GM18498 (cell line): ENCODE measurements around the gene RNF148.

Experiments used
- ATAC-seq: cut with Tn5 transposase; IDR thresholded peaks from one replicate; pipeline ENCODE4 v1.9.1; 2021; ENCODE audit warnings: mild to moderate bottlenecking, moderate library complexity; ENCODE audit not compliant: unreplicated experiment

Gene RNF148, protein sequence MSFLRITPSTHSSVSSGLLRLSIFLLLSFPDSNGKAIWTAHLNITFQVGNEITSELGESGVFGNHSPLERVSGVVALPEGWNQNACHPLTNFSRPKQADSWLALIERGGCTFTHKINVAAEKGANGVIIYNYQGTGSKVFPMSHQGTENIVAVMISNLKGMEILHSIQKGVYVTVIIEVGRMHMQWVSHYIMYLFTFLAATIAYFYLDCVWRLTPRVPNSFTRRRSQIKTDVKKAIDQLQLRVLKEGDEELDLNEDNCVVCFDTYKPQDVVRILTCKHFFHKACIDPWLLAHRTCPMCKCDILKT

DNA sequence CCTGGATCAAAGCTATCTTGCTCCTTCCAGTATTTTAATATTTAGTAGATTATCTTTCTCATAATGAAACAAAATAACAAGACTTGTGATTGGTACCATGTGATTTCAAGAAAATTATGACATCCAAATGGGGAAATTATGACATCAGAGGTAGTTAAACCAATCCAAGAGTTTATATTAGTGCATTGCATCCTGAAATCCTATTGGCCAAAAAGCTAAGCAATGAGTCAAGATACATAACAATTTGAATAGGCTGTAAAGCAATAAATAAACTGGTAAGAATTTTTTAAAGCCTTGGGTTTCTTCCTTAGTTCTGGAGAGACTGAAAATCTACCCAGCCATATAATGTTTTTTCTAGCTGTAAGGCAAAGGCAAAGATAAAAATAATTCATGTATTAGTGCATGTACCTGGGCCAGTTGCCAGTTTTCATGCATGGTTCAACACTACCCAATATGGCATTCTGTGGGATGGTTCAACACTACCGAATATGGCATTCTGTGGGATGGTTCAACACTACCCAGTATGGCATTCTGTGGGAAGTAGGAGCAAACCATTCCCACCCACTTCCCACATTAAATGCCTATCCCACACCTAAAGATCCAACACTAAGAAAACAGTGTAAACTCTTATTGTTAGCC is at the start of gene RNF148:
RNF148 (minus strand) TSS at position 51 of the 639 bp plus-strand sequence. CDS start 172 bp downstream, outside the sequence.
- no peak for ATAC-seq

DNA sequence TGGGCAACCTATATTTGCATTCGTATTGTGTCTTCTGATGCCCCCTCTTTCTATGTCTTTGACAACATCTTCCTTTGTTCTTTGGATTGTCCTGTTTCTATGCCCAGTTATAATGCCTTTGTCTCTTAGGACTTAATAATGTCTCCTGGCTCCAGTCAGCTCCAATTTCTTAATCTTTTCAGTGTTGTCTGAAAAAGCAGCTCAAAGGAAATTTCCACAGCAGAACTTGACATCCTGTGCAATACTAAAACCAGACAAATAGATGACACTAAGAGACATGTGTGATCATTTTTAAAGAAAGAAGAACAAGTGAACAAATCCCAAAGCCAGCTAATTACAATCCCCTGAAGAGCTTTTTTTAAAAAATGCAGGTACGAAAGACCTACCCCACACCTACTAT is 47.7 kb upstream of the RNF148 start:
- ATAC-seq = no peak

DNA sequence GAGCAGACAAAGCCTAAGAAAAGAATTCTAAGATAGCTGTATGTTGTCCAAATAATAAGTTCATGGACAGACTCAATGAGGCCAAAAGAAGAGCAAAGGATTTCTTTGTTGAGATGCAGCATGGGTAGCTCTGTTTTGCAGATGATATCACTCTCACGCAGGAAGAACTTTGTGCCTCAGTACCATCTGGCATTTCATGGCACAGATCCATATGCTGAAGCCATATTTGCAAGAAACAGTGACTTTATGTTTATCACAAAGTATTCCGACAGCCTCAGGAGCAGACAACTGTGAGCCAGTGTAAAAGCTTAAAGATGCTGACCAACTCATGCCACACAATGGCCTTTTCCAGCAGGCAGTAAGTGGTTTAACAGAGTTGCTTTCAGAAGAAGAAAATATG is 45.5 kb upstream of the RNF148 start:
- ATAC-seq = no peak

DNA sequence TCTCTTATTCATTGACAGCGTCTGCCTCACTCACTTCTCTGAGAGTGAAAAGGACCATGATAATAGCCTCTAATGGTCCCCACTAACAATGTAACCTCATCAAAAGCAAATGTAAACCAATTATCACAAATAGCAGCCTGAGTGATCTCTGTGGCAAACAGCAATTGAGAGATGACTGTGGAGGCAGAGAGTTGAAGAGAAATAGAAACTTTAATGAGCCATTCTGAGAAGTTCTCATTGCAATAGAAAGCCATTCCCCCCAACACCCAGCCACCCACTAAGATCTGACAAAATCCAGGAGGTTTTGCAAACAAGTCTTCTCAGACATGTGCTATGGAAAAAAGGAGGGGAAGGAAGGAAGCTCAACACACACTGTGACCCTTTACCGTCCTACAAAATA is 44.2 kb upstream of the RNF148 start:
- no peak for ATAC-seq

DNA sequence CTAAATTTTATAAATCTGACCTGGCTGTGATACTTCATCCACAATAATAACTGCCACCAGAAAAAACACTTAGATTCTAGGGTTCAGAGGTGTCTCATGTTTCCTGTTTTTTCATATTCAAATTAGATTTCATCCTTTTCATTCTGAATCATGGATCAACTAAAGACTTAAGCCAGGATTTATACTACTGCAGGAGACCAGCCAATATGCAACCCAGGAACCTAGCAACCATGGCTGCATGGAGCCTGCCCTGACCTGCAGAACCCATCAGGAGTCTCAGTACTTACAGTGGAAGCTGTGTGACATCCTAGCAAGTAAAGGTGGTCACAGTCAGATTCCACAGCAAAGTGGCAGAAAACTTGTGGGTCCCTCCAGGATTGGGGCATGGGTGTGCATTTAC is 40.5 kb upstream of the RNF148 start:
- ATAC-seq = no peak

DNA sequence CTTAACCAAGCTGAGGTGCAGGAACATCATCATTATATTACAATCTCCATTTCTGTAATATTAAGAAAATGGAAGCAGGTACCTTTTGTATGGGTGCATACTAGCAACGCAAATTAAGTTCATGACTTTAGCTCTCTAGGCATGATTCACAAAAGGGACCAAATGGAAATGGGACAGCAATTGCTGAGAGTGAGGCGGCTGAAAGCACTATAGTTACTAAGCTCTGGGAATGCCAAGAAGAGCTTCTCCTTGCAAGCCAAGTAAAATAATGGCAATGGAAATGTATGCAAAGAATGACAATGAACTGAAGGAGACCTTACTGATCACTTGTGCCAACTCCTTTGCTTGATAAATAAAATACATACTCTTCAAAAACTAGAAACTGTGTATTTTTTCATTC is 36.2 kb upstream of the RNF148 start:
- ATAC-seq = no peak

DNA sequence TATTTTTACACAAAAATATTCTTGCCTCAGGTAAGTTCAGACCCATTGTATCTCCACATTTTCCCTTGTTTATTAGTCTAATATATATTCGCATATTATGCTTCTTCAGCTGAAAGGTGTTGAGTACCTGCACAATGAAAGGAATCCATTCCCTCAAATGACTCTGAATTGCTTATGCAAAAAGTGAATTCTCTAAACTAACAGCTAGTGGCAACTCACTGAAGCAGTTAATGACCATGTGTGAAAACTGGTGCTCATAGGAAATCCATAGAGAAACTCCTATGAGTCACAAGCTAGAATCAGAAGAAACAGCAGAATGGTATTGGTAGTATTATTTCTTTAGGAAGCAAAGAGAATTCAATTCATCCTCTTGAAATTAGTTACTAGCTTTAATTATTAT is 33.5 kb upstream of the RNF148 start:
- no peak for ATAC-seq

DNA sequence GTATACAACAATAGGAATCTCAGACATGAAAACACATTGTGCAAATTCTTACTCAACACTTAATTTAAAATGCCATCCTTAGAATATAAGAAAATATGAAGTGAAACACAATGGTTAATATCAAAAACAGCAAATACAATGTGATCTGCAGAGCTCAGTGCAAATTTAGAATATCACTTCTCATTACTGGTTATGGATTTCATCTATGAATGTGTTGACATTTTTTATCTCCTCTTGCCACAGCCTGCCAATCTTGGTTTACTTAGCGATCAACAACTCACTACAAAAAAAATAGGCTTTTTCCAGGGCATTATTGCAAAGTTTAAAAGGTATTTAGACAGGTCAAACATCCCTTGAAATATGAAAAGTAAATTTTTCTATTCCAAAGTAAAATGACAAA is 25.0 kb upstream of the RNF148 start:
- ATAC-seq = no peak

DNA sequence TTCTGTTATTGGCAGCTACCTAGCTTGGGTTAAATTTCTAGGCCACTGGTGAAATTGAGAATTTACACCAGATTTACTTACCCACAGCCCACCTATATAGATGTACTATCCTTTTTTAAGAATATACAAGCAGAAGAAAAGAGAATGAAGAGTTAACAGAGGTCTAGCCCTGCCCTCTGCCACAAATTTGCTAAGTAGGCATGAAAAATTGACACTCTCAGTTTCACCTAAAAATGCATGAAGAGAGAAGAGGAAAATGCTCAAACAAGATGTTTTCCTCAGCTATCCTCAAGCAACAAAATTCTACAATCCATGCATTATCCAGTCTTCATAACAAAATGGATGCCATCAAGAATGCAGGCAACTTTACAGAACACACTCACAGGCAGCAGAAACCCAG is 24.6 kb upstream of the RNF148 start:
- ATAC-seq = no peak

DNA sequence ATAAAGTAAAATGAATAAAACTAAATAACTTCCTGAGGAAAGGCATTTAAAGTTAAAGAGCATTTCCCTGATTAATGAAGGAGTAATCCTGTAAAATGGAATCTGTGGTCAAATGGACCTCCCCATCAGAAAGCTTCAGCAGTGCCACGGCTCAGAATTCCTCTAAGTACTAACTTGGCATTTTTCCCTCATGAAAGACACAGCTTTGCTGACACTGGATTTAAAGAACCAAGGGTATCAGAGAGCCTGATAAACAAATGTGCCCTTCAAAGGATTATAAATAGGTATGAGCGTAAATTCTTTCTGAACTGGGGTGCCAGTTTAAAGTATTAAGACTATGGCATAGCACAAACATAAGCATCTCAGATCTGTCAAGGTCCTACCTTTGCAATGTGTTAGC is 24.2 kb upstream of the RNF148 start:
- ATAC-seq = no peak

DNA sequence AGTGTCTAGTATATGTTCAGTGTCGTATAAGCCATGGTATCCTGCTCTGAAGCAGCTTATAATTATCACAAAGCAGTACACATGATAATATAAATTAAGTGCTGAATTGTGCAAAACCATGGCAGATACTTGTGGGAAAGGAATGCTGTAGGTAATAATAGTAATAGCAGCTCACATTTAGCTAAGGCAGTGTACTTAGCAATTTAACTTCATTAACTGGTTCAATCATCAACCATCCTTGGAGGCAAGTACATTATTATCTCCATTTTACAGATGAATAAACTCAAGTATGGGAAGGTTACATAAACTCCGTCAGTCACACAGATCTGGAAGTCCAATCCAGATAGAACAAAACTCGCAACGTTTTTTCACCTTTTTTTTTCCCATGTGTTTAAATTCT is 21.6 kb upstream of the RNF148 start:
- no peak for ATAC-seq

DNA sequence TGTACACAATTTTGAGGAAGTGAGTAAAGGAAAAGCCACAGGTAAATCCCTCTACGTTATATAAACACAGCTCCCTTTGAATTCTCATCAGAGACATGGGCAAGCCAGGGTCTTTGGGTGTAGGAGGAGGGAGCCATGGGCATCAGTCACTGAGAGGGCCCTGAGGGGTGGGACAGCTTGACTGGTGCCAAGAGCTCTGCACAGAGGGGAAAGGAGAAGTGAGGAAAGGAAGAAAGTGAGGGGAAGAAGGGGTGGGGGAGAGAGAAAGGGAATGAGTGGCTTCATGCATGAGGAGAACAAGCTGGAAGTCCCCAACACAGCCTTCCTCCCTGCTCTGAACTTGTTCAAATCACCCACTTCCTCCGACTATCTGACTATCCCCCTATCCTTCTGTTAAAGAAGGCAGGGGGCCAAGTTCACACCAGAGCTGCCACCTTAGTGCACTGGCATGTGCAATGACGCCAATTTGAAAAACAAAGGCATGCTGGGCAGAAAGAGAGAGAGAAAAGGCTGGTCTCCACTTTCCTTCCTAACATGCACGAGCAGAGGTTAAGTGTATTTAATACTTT is 16.4 kb upstream of the RNF148 start:
- no peak for ATAC-seq

DNA sequence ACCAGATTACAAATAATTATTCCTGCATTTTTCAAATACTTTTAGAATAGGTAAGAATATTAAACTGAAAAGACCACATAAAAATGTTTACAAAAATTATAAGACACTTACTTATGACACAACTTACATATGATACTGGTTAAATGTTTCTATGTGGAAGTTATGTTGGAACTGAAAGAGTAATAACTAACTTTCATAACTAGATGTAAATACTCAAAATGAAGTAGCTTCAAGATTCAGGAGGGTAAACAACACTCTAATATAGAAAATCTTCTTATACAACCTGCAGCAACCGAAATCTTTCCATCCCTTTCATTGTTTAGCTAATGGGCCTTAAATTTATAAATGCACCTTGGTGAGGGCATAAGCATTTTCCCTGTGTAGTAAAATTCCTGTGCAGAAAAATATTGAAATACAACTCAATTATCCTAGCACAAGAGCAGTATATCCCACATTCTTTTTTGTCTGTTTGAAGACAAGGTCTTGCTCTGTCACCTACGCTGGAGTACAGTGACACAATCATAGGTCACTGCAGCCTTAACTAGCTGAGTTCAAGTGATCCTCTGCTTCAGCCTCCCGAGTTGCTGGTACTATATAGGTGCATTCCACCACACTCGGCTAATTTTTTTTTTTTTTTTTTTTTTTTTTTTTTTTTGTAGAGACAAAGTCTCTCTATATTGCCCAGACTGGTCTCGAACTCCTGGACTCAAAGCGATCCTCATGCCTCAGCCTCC is 14.8 kb upstream of the RNF148 start:
- no peak for ATAC-seq

DNA sequence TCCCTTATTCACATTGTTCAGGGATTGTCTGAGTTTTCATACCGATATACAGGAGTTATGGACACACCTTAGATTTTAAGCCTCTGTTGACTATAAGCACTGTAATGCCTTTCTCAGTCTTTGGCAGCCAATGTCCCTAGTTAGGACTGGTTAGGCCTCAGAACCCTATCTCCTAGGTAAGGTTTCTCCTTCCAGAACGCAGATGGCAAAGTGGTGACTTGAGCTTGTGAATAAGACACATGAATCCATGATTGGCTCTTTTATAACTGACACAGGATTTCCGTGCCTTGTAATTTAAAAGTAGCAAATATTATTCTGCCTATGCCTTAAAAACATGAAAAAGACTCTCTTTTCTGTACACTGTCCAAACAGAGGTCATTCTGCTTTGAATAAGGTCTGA is 12.5 kb upstream of the RNF148 start:
- ATAC-seq = no peak

DNA sequence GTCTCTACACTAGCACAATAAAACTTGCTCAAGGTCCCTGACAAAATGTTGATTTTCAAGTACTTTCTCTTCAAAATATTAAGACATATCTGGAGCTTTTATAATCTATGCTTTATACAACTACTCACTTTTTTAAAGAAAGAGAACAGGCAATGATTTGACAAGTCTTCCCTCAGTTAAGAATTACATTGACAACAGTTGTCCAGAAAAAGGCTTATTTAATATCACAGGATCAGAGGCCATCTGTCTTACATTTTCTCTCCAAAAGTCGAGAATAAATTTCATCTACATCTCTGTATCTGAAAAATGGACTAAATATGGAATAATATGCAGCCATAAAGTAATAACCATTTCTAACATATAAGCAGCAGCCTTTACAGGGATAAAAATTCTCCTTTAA is 8.2 kb upstream of the RNF148 start:
- ATAC-seq = no peak

DNA sequence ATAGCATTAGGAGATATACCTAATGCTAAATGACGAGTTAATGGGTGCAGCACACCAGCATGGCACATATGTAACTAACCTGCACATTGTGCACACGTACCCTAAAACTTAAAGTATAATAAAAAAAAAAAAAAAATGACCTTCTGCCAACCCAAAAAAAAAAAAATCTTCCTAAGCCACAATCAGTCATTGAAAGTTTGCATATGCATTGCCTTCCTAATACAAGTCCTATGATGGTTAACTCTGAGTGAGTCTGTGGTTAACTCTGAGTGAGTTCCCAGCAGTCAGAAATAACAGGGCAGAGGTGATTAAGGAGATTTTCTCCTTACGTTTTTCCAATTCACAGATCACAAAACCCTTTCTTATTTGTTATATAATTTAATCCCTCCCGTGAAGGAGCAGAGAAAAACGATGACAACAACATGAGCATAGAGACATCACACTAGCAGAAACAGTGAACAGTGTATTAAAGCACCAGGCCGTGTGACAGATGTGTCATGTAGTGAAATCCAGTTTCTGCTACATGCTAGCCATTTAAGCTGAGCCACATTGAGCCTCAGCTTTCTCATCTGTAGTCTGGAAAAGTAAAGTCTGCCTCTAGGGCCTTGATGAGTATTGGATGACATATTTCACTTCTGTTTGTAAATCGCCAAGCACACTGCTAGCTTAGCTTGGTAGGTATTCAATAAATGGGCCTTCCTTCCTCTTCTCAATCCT is 7.4 kb upstream of the RNF148 start:
- no peak for ATAC-seq

DNA sequence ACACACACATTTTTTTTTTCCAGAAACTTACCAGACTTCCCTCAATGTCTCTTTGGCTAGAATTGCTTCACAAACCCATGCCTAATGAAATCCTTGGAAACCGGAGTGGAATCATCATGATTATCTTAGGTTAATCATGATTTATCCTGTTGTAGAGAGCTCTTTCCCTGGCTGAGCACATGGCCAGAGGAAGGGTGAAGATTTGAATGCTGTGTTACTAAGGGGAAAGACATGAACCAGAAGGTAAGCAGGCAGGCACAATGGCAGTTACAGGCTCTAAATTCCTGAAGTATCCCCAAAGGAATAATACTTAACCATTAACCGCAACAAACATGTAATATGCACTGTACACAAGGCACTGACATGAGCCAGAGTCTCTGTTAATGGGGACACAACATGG is 4.1 kb upstream of the RNF148 start:
- ATAC-seq = no peak

DNA sequence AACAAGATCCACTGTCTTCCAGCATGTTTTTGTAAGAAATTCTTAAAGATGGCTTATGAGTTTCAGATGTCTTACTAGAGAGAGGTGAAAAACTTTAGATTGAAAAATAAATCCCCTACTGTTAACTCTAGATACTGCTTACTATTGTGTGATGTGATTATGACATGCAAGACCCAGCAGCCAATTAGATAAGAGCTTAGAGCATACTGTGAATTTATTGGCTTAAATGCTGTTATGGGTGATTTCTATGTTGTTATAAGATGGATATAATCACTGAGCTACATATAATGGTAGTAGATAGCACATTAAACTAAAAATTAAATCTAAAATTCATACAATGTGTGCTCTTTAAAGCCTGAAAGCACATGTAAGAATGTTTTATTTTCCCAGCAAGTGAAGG is 3.7 kb downstream of the RNF148 start, which contains the start of gene RNF133:
RNF133 (minus strand) TSS at position 101 of the 400 bp plus-strand sequence. CDS start 199 bp downstream, outside the sequence.
- ATAC-seq = no peak

DNA sequence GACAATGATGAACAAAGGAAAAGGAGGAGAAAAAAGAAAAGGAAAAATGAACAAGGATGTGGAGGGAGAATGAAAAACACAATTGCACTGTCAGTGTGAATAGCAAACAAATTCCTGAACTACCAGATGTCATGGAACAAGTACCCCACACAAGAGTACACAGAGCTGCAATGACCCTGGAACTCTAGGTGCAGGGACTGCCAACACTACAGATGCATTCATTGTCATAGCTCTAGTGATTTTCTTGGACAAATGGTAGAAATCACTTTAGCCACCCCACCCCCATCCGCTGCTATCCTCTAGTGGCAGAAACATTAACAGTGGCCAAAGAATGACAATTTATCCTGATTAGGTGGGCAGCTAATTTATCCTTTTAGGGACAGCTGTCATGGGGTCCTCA is 6.9 kb downstream of the RNF148 start:
- no peak for ATAC-seq

DNA sequence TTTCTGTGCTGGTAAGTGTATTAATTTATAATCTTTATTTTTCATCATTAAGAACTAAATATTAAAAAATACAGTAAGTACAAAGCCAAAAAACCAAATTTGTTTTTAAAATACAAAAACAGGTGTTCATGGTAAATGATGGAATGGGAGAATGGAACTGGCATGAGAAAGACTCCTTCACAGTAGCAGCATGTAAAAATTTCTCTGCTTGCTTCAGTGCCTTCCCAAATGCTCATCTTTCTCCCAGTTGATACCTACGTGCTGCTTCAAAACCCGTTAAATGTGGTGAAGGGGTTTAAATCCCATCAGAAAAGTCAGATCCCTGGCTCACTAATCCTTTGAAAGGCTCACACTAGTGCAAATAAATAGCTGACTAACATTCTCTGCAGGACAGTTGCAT is 8.0 kb downstream of the RNF148 start:
- no peak for ATAC-seq

DNA sequence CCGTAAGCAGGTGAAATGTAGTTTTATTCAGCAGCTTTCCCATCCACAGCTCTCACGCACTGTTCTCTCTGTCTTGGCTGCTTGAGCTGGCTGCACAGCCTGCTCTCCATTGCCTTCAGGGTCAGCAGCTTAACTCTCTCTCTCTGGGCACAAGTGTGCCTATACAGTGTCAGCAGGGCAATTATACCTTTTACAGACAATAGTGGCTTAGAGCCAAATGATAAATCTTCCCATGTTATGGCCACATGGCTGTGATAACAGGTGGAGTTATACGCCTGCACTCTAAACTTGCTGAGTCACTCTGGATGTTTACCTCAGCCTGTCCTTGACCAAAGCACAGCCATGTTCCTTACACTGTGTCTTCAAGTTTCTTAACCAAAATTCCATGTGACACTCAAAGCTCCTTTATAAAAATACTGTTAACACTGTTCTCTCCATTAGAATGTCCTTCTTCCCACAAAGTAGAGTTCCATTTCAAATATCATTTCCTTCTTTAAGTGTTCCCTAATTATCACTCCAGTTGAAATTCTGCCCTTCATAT is 9.9 kb downstream of the RNF148 start:
- no peak for ATAC-seq
